Measurements from ENCODE around the gene UBE4A.

Gene UBE4A

DNA sequence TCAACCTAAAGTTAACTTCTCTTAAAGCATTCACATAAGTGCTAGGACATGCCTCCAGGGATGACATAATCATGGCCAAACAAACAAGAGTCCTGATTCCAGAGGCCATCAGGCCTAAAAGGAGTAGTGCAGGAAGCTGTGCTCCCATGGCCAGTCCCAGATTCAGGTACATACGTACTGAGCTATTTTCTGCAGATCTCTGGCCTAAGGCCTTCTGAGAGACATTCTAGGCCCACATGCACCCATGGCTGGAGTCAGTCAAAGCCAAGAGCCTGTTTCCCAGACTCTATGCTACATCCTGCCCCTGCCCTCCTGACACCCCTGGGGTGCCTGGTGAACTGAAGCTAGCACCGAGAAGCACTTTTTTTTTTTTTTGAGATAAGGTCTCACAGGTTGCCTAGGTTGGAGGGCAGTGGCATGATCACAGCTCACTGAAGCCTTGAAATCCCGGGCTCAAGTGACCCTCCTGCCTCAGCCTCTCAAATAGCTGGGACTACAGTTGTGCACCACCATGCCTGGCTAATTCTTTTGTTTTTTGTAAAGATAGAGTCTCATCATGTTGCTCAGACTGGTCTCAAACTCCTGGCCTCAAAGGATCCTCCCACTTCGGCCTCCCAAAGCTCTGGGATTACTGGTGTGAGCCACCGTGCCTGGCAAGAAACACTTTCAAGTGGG, 17.4 kb upstream of the UBE4A start:
- DNase-seq (ENCODE audit: low spot score), result no peak

DNA sequence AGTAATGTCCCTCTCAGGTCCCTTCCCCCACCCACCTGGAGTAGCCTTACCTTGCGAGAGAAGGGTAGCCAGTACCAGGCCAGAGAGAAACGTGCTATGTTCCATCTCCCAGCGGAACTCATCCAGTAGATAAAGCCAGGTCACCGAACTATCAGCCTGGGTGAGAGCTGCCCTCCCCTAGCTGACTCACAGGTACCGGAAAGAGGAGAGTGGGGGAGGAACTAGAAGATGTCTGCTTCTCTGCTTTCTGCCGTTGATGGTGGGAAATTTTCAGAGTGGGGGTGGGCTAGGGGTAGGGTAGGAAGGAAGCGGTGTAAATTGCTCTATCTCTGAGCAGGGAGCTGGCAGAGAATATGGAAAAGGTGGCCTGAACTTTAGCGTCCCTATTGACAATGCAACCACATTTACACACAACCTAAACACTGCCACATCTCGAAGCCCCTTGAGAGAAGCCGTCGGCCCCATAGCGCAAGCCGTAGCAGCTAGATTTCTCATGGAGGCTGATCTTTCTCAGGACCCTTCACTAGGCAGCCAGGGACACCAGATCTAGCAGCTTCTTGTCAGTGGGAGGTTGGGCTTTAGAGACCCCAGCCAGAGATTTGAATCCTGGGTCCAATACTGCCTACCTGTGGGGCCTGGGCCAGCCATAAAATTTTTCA, 16.8 kb upstream of the UBE4A start, which contains the start of gene CD3D:
Gene CD3D, minus strand, starts transcription at position 203 of the 659 bp plus-strand sequence. Its CDS starts 98 bp downstream, at position 105.
- no peak for DNase-seq (ENCODE audit: low spot score)

DNA sequence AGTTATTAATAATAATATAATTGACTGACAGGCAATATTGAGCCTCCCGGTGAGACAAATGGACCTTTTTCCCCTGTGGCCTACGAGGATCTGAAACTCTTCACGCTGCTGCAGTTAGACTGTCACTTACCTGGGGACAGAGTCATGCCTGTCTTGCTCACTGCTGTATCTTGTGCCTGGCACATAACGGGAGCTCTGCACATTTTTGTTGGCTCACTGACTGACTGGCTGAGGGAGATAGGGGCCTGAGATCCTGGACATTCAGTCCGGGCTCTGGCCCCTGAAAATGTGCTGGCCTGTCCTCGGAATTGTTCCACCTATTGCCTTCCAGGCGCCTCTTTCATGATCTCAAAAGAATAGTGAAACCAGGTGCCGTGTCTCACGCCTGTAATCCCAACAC, 16.2 kb upstream of the UBE4A start:
- no peak for DNase-seq (ENCODE audit: low spot score)

DNA sequence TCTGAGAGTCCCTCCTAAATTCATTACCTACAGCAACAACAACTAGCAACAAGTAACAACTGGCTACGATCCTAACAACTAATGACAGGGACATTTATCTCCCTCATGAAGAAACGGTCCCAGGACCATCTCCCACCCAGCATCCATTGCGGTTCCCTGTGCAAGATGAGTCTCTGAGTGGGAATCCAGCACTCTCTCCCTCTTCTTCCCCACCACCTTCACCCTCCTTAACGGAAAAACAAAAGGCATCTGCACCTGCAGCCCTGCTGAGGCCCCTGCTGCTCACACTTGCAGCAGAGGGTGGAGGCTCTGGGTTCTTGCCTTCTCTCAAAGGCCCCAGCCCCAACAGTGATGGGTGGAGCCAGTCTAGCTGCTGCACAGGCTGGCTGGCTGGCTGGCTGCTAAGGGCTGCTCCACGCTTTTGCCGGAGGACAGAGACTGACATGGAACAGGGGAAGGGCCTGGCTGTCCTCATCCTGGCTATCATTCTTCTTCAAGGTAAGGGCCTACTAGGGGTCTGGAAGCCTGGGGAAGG, 15.4 kb upstream of the UBE4A start, which contains the start of gene CD3G:
Gene CD3G, plus strand, starts transcription at position 364 of the 535 bp plus-strand sequence. Its CDS starts 80 bp downstream, at position 444.
- DNase-seq (ENCODE audit: low spot score), result no peak

DNA sequence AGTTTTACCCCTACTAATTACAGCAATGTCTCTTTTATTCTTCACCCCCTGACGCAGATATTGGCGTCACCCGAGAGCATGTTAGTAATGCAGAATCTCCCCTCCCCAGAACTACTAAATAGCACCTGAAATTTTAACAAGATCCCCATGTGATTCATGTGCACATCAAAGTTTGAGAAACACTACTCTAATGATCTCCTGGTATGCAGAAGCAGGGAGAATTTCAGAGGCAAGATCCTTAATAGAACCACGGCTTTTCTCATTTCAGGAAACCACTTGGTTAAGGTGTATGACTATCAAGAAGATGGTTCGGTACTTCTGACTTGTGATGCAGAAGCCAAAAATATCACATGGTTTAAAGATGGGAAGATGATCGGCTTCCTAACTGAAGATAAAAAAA, 9.9 kb upstream of the UBE4A start:
- DNase-seq (ENCODE audit: low spot score), result no peak

DNA sequence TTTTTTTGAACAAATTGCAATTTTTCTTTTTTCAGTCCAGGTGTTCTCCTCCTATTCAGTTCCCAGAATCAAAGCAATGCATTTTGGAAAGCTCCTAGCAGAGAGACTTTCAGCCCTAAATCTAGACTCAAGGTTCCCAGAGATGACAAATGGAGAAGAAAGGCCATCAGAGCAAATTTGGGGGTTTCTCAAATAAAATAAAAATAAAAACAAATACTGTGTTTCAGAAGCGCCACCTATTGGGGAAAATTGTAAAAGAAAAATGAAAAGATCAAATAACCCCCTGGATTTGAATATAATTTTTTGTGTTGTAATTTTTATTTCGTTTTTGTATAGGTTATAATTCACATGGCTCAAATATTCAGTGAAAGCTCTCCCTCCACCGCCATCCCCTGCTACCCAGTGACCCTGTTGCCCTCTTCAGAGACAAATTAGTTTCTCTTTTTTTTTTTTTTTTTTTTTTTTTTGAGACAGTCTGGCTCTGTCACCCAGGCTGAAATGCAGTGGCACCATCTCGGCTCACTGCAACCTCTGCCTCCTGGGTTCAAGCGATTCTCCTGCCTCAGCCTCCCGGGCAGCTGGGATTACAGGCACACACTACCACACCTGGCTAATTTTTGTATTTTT, 6.2 kb upstream of the UBE4A start:
- no peak for DNase-seq (ENCODE audit: low spot score)

DNA sequence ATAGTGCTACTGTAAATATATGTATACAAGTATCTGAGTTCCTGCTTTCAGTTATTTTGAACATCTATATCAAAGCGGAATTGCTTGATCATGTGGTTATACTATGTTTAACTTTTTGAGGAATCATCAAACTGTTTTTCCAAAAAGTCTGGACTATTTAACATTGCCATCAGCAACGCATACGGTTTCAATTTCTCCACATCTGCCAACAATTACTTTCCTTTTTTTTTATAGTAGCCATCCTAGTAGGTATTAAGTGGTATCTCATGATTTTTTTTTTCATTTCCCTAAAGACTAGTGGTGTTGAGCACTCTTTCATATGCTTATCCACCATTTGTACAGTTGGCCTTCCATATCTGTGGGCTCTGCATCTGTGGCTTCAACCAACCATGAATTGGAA, 1.3 kb upstream of the UBE4A start:
- no peak for DNase-seq (ENCODE audit: low spot score)

DNA sequence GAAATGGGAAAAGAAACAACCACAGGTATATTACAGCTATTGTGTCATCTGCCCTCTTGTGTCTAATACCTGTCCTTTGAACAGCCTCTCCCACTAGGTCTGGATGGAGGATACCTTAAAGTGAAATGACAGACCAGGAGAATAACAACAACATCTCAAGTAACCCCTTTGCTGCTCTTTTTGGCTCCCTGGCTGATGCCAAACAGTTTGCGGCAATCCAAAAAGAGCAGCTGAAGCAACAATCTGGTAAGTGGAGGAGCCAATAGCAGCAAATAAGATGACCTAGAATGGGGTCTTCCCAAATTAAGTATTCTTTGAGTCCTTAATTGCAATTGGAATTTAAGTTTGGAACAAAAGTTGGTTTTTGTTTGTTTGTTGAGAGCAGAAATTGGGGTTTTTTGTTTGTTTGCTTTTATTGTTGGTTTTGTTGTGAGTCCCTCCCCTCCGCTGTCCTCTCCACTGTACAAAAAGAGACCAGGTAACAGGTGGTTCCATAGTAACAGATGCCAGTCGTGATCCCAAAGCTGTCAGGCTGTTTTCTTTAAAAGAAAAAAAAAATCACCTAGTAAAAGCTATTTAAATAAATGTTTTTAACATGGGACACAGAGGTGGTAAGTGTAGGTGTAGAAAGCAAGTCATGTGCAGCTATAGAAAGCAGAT, 5.7 kb downstream of the UBE4A start:
- no peak for DNase-seq (ENCODE audit: low spot score)

DNA sequence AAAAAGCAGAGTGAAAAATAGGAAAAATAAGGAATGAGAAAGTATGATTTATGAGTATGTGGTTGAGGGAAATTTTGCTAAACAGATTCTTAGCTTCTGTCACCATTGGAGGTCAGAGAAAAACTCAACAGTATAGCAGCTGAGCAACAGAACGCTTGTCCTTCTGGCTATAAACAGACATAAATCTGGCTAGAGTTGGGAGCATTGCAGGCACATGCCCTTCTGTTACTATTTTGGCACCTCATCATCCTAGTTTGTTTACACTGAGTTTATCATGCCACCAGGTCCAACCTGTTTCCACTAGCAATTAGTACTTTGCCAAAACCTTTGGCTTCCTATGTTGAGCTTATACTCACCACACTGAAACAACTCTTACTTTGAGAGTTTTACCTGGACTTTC, 6.9 kb downstream of the UBE4A start:
- DNase-seq (ENCODE audit: low spot score), result no peak

DNA sequence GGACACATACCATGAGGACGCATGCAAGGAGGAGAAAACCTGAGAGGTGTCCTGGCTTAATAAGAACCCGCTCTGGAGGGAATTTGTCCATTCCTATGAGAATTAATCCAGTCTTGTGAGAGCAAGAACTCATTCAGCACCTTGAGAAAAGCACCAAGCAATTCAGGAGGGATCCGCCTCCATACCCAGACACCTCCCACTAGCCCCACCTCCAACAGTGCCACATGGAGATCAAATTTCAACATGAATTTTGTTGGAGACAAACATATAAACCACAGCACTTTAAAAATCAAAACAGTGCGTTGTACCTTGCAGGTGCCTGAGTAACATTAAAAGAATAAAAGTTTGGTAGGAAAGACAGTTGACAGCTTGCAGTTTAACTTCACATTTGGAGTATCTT, 11.4 kb downstream of the UBE4A start:
- DNase-seq (ENCODE audit: low spot score), result no peak

DNA sequence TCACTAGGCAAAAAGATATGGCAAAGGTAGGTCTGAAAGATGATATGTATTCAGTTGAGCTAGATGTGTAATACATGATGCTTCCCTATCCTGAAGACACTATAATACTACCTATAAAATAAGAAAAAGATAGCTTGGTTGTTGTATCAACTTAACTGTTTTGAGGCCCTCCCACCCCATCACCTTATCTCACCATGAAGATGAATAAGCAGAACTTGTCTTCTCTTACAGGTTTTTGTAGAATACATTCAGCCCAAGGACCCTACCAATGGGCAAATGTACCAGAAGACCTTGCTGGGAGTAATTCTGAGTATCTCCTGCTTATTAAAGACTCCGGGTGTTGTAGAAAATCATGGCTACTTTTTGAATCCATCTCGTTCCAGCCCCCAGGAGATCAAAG, 13.9 kb downstream of the UBE4A start:
- no peak for DNase-seq (ENCODE audit: low spot score)

DNA sequence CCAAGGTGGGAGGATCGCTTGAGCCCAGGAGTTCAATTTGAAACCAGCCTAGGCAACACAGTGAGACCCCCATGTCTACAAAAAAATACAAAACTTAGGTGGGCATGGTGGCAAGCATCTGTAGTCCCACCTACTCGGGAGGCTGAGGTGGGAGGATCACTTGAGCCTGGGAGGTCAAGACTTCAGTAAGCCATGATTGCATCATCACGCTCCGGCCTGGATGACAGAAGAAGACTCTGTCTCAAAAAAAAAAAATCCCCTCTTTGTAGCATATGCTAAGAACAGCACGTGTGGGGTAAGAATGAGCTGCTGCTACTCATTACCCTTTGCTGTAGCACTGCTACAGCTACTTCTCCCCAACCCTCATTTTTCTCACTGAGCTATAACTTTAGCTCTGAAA, 14.5 kb downstream of the UBE4A start:
- DNase-seq (ENCODE audit: low spot score), result no peak

DNA sequence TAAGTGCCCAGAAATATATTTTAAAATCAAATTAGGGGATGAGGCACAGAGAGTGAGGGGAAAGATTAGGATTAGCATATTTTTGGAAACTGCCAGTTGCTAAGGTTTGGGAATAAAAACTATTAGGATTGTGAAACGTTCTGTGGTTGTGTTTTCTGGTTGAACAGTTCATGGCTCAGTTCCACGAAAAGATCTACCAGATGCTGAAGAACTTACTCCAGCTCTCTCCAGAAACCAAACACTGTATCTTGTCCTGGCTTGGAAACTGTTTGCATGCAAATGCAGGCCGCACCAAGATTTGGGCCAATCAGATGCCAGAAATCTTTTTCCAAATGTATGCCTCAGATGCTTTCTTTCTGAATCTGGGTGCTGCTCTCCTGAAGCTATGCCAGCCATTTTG, 15.3 kb downstream of the UBE4A start:
- DNase-seq (ENCODE audit: low spot score), result peak; percentile 15

DNA sequence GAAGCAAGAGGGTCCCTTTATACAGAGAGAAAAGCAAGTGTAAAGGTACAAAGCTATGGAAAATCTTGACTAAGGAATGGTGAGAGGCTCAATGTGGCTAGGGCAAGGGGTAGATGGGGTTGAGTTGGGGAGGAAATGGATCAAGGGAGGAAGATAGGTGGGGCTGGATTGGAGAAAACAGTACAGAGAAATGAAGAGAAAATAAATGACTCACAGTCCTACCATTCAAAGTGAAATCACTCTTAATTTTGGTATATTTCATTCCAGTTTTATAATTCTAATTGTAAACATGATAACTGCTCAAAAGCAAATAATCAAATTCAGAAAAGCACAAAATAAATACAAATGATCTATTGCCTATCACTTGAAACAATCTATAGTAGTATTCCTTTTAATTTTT, 16.6 kb downstream of the UBE4A start:
- no peak for DNase-seq (ENCODE audit: low spot score)

DNA sequence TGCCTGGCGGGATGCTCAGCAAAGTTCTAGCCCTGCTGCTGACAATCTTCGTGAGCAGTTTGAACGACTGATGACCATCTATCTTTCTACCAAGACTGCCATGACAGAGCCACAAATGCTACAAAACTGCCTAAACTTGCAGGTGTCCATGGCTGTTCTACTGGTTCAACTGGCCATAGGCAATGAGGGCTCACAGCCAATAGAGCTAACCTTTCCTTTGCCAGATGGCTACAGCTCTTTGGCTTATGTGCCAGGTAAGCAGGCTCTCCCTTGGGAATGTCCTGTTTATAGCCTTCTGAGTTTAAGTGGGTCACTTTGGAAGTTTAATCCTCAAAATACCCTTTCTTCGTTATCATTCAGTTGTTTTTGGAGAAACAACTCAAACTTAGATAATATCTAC, 20.1 kb downstream of the UBE4A start:
- no peak for DNase-seq (ENCODE audit: low spot score)

DNA sequence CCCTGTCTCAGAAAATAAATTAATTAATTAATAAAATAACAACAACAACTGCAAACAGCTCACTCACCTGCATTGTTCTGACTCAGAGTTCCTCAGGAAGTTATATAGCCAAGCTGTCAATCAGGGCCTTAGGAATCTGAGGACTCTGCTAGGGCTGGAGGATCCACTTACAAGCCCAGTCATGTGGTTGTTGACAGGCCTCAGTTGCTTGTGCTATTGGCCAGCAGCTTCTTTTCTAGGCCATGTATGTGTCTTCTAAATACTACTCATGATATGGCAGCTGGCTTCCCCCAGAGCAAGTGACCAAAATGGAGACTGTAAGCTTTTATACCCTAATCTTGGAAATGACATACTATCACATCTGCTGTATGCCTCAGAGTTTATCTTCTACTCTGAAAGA, 21.2 kb downstream of the UBE4A start:
- DNase-seq (ENCODE audit: low spot score), result no peak

DNA sequence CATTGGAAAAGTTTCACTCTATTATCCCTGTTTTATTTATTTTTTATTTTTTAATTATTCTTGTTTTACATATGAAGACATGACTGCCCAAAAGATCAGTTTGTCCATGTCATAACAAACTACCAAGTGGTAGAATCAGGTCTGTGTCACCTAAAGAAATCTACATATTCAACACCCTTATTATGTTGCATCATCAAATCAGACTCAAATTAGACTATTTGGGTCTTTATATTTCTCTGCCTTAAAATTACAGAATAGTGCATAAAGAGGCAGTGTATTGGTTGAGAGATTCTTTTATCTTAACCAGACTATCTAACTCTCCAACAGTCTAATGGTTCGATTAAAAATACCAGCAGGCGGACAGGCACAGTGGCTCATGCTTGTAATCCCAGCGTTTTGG, 23.6 kb downstream of the UBE4A start:
- DNase-seq (ENCODE audit: low spot score), result no peak

DNA sequence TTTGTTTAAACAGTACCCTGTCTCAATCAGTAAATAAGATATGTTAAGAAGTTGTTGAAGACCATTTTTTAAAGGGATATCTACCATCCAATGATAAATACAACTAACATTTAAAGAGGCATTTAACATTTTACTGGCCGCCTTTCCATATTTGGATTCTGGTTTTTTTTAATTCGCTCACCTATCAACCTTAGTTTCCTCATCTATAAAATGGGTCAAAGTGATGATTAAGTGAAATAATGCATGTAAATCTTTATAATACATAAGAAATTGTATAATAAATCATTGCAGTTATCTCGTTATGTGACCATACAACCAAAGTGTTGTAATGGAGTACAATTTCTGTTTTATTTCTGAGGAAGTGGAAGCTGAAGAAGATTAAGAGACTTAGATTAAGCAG, 24.3 kb downstream of the UBE4A start:
- DNase-seq (ENCODE audit: low spot score), result no peak

DNA sequence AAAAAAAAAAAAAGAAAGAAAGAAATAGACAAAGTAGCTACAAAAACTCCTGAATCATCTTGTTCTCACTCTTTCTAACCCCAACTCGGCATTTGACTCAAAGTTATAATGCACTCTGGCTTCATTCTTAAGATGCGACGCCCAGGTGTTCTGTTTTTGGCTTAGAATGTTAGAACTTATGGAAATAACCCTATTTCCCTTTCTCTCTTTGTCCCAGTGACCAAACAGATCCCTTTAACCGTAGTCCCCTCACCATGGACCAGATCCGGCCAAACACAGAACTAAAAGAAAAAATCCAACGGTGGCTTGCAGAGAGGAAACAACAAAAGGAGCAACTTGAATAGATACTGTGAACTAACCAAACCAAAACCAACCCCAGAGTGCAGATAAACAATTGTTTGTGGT, 36.7 kb downstream of the UBE4A start:
- no peak for DNase-seq (ENCODE audit: low spot score)

DNA sequence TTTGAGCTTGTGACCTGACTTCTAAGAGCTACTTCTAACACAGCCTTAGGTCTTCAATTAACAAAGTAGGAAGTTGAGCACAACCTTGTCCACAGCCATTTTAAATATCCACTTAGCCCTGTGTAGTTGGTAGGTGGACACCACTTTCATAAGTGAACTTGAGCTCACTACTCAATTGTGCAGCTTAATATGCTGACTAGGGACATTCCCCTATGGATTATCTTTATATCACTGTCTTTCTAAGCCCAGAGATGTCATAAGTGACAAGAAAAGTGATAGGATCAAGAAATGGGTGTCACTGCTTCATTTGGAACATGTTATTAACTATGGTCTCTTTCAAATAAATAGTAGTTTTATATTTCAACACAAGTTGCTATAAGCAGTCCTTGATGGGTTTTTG, 38.0 kb downstream of the UBE4A start:
- no peak for DNase-seq (ENCODE audit: low spot score)

DNA sequence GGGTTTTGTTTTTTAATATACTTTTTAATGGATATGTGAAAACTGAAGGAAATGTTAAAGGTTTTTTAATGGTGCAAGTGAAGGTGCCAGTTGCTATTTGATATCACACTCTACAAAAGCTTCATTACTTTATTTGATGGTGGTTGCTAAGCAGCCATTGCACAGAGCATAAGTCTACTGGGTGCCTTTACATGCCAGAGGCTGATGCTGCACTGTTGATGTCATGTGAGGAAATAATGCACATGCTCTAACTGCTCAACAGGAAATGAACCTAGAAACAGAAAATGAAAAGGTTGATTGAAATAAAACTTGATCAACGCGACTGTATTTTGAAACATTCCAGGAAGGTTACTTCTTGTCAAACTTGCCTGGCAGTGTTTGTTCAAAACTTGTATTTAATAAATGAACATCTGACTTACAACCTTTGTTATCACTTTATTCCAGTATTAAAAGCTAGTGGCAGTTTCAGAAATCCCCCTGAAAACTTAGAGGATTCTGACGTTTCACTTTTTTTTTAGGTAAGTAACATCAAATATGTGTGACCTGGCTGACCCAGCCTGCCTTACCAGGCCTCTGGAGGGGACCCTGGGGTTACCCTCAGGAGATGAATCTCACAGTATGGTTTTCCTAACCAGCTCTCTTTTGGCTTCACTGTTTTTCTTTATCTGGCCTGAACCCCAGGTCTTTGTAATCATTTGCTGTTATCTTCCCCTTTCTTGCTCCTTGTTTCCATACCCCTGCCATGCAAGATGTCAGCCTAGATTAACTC, 39.6 kb downstream of the UBE4A start:
- no peak for DNase-seq (ENCODE audit: low spot score)

Measured in Ammon's horn (tissue), 1 donor.